GM12892 (cell line): ENCODE measurements around the gene CREBRF.

Source experiments
- POLR2A ChIP-seq: IDR thresholded peaks from 2 replicates; pipeline ENCODE4 v1.6.1; 2011; ENCODE audit warnings: low read depth, low read length, control low read depth
- POLR2AphosphoS5 ChIP-seq: IDR thresholded peaks from 2 replicates; pipeline ENCODE4 v1.6.1; 2011; ENCODE audit warnings: low read depth, low read length, control low read depth
- TAF1 ChIP-seq: IDR thresholded peaks from 2 replicates; pipeline ENCODE4 v1.6.1; 2011; ENCODE audit warnings: low read depth, mild to moderate bottlenecking, control low read depth, low read length, borderline replicate concordance

GRCh38 chr5:173025651-173026050, 30.5 kb upstream of the CREBRF start:
- TF ChIP-seq POLR2AphosphoS5, result no peak
- no peak for TF ChIP-seq POLR2A
- TF ChIP-seq TAF1, result no peak
